ENCODE data around the gene DNER. TPM values are rescaled to one million over a fixed set of nuclear protein-coding genes. Genes with fewer than 3 reads are reported as not detected.

The DNER gene
- total and polyA plus RNA-seq, 2 of the 13 experiments (the other 11 are each of a cell fraction or from before 2014, with no cell fraction given), result not detected

DNA sequence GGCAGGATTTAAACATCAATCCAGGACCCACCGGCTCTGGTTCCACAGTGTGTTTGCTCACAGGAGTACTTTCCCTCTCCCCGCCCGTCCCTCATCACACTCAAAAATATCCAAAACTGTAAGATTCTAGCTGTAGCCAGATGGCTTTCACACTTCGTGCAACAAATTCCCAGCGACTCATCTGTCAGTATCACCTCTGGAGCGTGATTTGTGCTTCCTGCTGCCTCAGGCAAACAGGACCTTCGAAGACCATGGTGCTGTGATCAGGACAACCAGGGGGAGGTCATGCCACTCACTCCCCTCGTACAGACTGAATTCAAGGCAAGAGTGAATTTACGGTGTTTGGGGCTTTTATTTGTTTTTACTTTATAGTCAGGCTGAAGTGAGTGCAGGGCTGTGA is 288.8 kb downstream of the DNER start:
- H3K4me3 ChIP-seq (replicated peaks in 1 of 3; ENCODE audit: insufficient read depth in 1 of 3, low read depth in 2 of 3, low read length in 3 of 3), result no peak overlapping the region
- ChIA-PET CTCF (ENCODE audit: low intra/inter-chr PET ratio, low total read pairs) (no interaction called here), POLR2A (no interaction called here)
- FAIRE-seq (no peak), DNase-seq (ENCODE audit: low spot score) (no peak), ATAC-seq (no peak)
- no peak overlapping the region for H2AFZ ChIP-seq (ENCODE audit: low read length)
- in situ Hi-C loops (cut with HindIII; ENCODE audit: extremely low pct_ligation_motif_present, low pct_unique_long_range_greater_than_20kb), result no loop called here
- no peaks in the 10 kb centered on the region for H4K20me1 ChIP-seq (ENCODE audit: insufficient read depth, low read length)
- no peaks in the 10 kb centered on the region for H3K79me2 ChIP-seq (ENCODE audit: insufficient read depth, low read length)
- no TSS peak for BruUV-seq (replicated peaks)
- H3K9me3 ChIP-seq (ENCODE audit: low read length), result no peaks in the 10 kb centered on the region
- intact Hi-C loops (cut with micrococcal nuclease; ENCODE audit: unreplicated experiment), result no loop called here
- no peak overlapping the region for H3K27ac ChIP-seq (ENCODE audit: extremely low read length, insufficient read depth, low read length)
- TF ChIP-seq RARG (CRISPR knock-in tag; IDR thresholded peaks at IDR 0.05; ENCODE audit: low read depth) (no peak), TEAD2 (CRISPR knock-in tag; IDR thresholded peaks at IDR 0.05) (no peak), ZNF121 (CRISPR knock-in tag; IDR thresholded peaks at IDR 0.05) (no peak), RFX3 (CRISPR knock-in tag; IDR thresholded peaks at IDR 0.05) (no peak), ARHGAP35 (CRISPR knock-in tag; IDR thresholded peaks at IDR 0.05; ENCODE audit: borderline replicate concordance) (no peak)
- TF ChIP-seq, protein P1, sequence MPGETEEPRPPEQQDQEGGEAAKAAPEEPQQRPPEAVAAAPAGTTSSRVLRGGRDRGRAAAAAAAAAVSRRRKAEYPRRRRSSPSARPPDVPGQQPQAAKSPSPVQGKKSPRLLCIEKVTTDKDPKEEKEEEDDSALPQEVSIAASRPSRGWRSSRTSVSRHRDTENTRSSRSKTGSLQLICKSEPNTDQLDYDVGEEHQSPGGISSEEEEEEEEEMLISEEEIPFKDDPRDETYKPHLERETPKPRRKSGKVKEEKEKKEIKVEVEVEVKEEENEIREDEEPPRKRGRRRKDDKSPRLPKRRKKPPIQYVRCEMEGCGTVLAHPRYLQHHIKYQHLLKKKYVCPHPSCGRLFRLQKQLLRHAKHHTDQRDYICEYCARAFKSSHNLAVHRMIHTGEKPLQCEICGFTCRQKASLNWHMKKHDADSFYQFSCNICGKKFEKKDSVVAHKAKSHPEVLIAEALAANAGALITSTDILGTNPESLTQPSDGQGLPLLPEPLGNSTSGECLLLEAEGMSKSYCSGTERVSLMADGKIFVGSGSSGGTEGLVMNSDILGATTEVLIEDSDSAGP (CRISPR knock-in tag; IDR thresholded peaks at IDR 0.05; ENCODE audit: borderline replicate concordance), result no peak
- no peaks in the 10 kb centered on the region for H3K36me3 ChIP-seq (replicated peaks in 1 of 2; ENCODE audit: control insufficient read depth in 1 of 2, insufficient read depth in 2 of 2, low read length in 2 of 2)
- H3K4me2 ChIP-seq (ENCODE audit: low read depth, low read length), result no peak overlapping the region
- 21% methylated on average over 9 of the region's 9 CpGs for WGBS (ENCODE audit: low lambda C conversion rate)
- no peaks in the 10 kb centered on the region for H3K27me3 ChIP-seq (ENCODE audit: control insufficient read depth in 1 of 2, insufficient read depth in 2 of 2, low read length in 2 of 2)
- no peak overlapping the region for H3K9ac ChIP-seq (ENCODE audit: insufficient read depth, low read depth, low read length)
- H3K4me1 ChIP-seq (ENCODE audit: insufficient read depth, low read length), result no peaks in the 10 kb centered on the region

DNA sequence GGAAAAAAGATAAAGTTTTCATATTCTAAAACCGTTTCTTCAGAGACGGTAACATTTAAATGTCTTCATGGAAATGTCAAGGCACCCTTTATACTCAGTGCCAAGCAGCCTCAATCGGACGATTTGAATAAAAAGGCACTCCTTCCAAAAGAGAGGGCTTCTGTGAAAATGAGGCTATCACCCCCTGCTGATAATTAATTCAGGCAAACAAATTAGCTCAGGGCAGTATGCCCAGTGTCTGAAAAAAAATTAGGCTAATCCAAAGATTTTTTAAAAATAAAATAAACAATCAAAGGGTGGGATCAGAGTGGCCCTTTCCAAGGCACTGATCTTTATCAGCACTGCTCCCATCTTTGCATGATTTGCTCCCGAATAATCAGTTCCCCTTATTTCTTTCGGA is 292.3 kb downstream of the DNER start:
- Histone ChIP-seq H4K20me1 (ENCODE audit: insufficient read depth, low read length) (no peaks in the 10 kb centered on the region), H2AFZ (ENCODE audit: low read length) (no peak overlapping the region), H3K79me2 (ENCODE audit: insufficient read depth, low read length) (no peaks in the 10 kb centered on the region), H3K36me3 (replicated peaks in 1 of 2; ENCODE audit: control insufficient read depth in 1 of 2, insufficient read depth in 2 of 2, low read length in 2 of 2) (no peaks in the 10 kb centered on the region), H3K27me3 (ENCODE audit: control insufficient read depth in 1 of 2, insufficient read depth in 2 of 2, low read length in 2 of 2) (no peaks in the 10 kb centered on the region), H3K4me2 (ENCODE audit: low read depth, low read length) (no peak overlapping the region), H3K9me3 (ENCODE audit: low read length) (no peaks in the 10 kb centered on the region), H3K27ac (ENCODE audit: extremely low read length, insufficient read depth, low read length) (no peak overlapping the region), H3K4me1 (ENCODE audit: insufficient read depth, low read length) (no peaks in the 10 kb centered on the region), H3K9ac (ENCODE audit: insufficient read depth, low read depth, low read length) (no peak overlapping the region), H3K4me3 (replicated peaks in 1 of 3; ENCODE audit: insufficient read depth in 1 of 3, low read depth in 2 of 3, low read length in 3 of 3) (no peak overlapping the region)
- DNase-seq (ENCODE audit: low spot score) (no peak), FAIRE-seq (no peak), ATAC-seq (no peak)
- ChIA-PET CTCF (ENCODE audit: low intra/inter-chr PET ratio, low total read pairs) (no interaction called here), POLR2A (no interaction called here)
- WGBS (ENCODE audit: low lambda C conversion rate), result 24% methylated on average over 6 of the region's 6 CpGs
- intact Hi-C loops (cut with micrococcal nuclease; ENCODE audit: unreplicated experiment), result no loop called here
- no TSS peak for BruUV-seq (replicated peaks)
- in situ Hi-C loops (cut with HindIII; ENCODE audit: extremely low pct_ligation_motif_present, low pct_unique_long_range_greater_than_20kb), result no loop called here
- TF ChIP-seq RBFOX2 (IDR thresholded peaks at IDR 0.05; ENCODE audit: low read depth, low read length), result no peak
- TF ChIP-seq, protein P2, sequence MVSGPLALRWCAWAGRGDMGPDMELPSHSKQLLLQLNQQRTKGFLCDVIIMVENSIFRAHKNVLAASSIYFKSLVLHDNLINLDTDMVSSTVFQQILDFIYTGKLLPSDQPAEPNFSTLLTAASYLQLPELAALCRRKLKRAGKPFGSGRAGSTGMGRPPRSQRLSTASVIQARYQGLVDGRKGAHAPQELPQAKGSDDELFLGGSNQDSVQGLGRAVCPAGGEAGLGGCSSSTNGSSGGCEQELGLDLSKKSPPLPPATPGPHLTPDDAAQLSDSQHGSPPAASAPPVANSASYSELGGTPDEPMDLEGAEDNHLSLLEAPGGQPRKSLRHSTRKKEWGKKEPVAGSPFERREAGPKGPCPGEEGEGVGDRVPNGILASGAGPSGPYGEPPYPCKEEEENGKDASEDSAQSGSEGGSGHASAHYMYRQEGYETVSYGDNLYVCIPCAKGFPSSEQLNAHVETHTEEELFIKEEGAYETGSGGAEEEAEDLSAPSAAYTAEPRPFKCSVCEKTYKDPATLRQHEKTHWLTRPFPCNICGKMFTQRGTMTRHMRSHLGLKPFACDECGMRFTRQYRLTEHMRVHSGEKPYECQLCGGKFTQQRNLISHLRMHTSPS (CRISPR knock-in tag; IDR thresholded peaks at IDR 0.05; ENCODE audit: low read depth), result no peak
- no peak for TF ChIP-seq ATF7 (IDR thresholded peaks at IDR 0.05)
- no peak for TF ChIP-seq ATF7 (CRISPR knock-in tag; IDR thresholded peaks at IDR 0.05)
- TF ChIP-seq HOXA5 (CRISPR knock-in tag; IDR thresholded peaks at IDR 0.05), result no peak
- no peak for TF ChIP-seq ELF4 (CRISPR knock-in tag; IDR thresholded peaks at IDR 0.05; ENCODE audit: borderline replicate concordance)
- TF ChIP-seq NFE2L1 (CRISPR knock-in tag; IDR thresholded peaks at IDR 0.05; ENCODE audit: borderline replicate concordance), result no peak
- no peak for TF ChIP-seq ZSCAN31 (CRISPR knock-in tag; IDR thresholded peaks at IDR 0.05; ENCODE audit: low read depth)

Data from HepG2 (cell line).